DLD1 (cell line): ENCODE data around the gene STARD9.
"Not testable (repeated sequence)": the region's sequence is repeated elsewhere in the genome, so short reads cannot be mapped to it uniquely, and the experiment has no call there.

Experiments used
- in situ Hi-C: cut with HindIII; loops from 2 replicates; pipeline ENCODE4 v1.10.0; 2017; ENCODE audit warnings: low sequenced_read_pairs

The STARD9 gene

DNA sequence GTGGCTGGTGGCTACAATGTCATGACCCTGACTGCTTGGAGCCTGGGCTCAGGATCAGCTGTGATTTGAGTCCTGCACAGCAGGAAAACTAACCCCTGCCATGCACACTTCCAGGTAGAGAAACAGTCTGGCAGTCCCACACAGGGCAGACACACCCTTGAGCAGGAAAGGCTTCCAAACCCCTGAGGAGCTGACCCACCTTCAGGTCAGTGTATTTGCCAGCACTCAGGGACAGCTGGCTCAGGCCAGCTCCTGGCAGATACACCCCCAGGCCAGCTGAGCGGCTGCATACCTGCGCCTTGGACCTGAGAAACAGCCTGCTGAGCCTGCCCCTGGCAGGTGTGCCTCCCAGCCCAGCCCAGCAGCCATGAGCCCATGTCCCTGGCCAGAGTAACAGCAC lies 183.7 kb downstream of the STARD9 start:
- in situ Hi-C loops = no loop called here

DNA sequence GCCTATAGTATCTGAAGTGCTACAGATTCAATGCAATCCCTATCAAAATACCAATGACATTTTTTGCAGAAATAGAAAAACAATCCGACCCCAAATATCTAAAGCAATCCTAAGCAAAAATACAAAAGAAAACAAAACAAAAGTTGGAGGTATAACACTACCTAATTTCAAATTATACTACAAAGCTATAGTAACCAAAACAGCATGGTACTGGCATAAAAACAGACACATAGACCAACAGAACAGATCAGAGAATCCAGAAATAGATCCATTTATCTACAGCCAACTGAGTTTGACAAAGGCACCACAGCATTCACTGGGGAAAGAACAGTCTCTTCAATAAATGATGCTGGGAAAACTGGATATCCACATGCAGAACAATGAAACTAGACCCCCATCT lies 185.4 kb downstream of the STARD9 start:
- in situ Hi-C loops = no loop called here

DNA sequence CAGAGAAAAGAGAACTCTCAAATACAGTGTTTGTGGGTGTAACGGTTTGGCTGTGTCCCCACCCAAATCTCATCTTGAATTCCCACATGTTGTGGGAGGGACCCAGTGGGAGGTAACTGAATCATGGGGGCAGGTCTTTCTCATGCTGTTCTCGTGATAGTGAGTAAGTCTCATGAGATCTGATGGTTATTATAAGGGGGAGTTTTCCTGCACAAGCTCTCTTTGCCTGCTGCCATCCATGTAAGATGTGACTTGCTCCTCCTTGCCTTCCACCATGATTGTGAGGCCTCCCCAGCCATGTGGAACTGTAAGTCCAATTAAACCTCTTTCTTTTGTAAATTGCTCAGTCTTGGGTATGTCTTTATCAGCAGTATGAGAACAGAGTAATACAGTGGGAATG lies 186.4 kb downstream of the STARD9 start:
- in situ Hi-C loops = not testable (repeated sequence)

DNA sequence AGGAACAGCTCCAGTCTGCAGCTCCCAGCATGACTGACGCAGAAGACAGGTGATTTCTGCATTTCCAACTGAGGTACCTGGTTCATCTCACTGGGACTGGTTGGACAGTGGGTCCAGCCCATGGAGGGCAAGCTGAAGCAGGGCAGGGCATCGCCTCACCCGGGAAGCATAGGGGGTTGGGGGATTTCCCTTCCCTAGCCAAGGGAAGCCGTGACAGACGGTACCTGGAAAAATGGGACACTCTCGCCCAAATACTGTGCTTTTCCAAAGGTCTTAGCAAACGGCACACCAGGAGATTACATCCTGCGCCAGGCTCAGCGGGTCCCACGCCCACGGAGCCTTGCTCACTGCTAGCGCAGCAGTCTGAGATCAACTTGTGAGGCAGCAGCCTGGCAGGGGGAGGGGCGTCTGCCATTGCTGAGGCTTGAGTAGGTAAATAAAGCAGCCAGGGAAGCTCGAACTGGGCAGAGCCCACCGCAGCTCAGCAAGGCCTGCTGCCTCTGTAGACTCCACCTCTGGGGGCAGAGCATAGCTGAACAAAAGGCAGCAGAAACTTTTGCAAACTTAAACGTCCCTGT lies 188.8 kb downstream of the STARD9 start:
- in situ Hi-C loops = not testable (repeated sequence)

DNA sequence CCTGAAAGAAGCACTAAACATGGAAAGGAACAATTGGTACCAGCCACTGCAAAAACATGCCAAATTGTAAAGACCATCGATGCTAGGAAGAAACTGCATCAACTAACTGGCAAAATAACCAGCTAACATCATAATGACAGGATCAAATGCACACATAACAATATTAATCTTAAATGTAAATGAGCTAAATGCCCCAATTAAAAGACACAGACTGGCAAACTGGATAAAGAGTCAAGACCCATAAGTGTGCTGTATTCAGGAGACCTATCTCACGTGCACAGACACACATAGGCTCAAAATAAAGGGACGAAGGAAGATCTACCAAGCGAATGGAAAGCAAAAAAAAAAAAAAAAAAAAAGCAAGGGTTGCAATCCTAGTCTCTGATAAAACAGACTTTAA lies 190.7 kb downstream of the STARD9 start:
- in situ Hi-C loops = not testable (repeated sequence)
